CD4-positive, alpha-beta T cell treated with Interleukin-4 for 4 hours (primary cell): ENCODE data around the gene ZNF292.
"Not testable (repeated sequence)": the region's sequence is repeated elsewhere in the genome, so short reads cannot be mapped to it uniquely, and the experiment has no call there.

Experiments used
- DNase-seq: peaks from one replicate; pipeline ENCODE4 v3.0.0-alpha.2; 2020

ZNF292 gene

GRCh38 chr6:87164004-87164403 is 8.6 kb downstream of the ZNF292 start:
- DNase-seq = no peak

DNA sequence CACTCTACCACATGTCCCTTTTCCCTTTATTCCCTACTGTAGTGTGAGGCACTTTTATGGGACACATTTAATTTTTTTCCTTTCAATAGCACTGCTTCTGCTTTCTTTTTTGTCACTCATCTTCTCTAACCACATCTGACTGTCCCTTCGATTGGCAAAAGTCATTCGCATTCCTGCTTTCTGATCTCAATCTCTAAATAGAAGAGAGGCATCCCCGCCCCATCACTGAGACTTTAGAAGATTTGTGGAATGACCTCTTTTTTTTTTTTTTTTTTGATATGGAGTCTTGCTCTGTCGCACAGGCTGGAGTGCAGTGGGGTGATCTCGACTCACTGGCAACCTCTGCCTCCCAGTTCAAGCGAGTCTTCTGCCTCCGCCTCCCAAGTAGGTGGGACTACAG is 9.1 kb downstream of the ZNF292 start:
- no peak for DNase-seq

DNA sequence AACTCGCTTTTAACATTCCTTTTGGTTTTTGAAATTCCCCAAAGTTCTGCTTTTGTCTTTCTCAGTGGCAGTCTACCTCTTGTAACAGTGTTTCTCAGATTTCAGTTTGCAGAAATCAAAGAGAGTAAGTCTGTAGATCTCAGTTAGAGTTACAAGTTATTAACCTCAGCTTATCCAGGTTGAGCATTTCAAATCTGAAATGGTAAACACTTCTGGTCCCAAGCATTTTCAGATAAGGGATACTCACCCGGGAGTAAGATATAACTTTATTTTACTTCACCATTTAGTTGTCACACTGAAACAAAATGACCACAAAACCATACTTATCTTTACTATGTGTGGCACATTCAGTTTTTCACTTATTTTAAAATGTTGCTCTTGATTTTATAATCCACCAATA is 9.8 kb downstream of the ZNF292 start:
- DNase-seq = no peak

- DNase-seq = no peak
These were observed 16.7 kb downstream of the ZNF292 start for GRCh38 chr6:87171938-87172633.

GRCh38 chr6:87174078-87174579 is 18.8 kb downstream of the ZNF292 start:
- DNase-seq = peak; percentile 24

DNA sequence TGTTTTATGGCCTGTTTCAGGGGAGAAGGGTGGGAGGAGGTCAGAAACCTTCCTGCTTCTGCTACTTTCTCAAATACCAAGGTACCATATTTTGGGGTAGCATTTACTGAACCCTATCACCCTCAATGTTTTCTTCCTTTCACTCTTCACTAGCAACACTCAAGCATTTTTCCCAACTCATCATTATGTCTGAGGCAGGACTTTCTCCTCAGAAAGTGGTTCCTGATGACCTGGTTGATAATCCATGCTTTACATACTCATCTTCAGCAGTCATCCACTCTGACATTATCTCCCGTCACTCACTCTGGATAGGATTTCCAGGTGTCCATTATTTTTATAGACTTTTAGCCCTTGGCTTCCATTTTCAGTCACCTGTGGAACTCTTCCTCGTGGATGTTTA is 21.1 kb downstream of the ZNF292 start:
- DNase-seq = no peak

- no peak for DNase-seq
These were observed 24.9 kb downstream of the ZNF292 start for GRCh38 chr6:87180105-87180728.

GRCh38 chr6:87181903-87182302 is 26.5 kb downstream of the ZNF292 start:
- no peak for DNase-seq

GRCh38 chr6:87182321-87182720 is 27.0 kb downstream of the ZNF292 start:
- peak; percentile 39 for DNase-seq

- DNase-seq = no peak
These were observed 27.6 kb downstream of the ZNF292 start for GRCh38 chr6:87182940-87183339.

DNA sequence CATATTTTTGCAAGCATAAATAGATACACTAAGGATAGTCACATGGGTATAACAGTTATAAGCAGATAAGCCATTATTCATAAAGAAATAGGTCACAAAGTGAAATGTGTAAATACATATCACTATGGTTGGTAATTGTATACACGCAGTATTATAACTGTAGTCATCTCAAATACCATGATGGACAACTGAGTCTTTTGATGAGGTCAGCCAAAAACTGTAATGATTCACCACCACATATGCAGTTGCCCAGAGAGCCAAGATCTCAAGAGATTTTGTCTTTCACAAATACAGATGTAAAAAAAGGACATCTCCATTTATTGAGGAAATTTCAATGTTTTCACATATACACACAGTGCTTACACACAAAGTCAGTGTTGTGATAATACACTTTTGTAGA is 28.3 kb downstream of the ZNF292 start:
- no peak for DNase-seq

DNA sequence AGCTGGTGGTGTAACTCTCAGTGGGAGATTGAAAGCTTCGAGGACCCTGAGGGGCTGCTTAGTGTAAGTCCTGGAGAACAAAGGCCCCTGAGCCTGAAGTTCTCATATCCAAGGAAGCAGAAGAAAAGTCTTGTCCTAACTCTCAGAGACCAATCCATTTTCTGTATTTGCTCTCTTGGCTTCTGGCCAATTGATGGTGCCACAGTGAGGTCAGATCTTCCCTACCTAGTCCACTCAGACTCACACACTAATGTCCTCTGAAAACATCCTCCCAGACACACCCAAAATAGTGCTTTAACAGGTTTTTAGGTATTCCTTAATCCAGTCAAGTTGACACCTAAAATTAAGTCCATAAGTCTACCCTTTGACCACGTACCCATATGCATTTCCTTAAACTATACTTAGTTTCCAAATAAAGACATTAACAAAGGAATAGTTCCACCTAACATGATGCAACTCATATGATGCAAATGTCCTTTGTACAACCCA is 29.4 kb downstream of the ZNF292 start:
- DNase-seq = no peak

GRCh38 chr6:87196275-87196842 is 41.0 kb downstream of the ZNF292 start:
- no peak for DNase-seq

DNA sequence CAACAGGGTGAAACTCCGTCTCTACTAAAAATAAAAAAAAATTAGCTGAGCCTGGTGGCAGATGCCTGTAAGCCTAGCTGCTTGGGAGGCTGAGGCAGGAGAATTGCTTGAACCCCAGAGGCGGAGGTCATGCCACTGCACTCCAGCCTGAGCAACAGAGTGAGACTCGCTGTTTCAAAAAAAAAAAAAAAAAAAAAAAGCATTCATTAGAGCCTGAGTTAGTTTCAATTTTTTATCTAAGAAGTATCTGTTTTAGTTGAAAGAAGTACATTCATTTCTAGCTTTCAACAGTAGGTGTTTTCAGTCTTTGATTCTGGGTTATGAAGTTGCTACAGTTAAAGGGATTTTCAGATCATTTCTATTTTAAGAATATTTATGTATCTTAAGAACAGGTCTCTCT is 42.2 kb downstream of the ZNF292 start:
- no peak for DNase-seq

- DNase-seq = not testable (repeated sequence)
These were observed 42.9 kb downstream of the ZNF292 start for GRCh38 chr6:87198022-87198810.

DNA sequence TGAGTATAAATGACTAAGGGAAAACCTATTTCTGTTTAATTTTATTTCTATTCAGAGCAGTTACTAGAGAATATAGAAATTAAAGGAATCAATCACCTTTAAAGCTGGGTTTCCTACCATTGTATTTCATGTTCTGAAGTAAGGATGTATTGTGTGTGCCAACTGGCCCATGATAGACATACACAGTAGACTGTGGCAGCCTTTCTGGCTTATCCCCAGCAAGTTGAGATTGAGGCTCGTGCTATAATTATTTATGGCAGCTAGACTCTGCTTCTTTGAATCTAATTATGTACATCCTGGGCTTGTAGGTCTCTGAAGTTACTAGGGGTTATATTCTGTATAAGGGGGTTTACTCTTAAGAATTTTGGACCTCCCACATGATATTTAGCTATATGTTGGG is 44.4 kb downstream of the ZNF292 start:
- no peak for DNase-seq

- no peak for DNase-seq
These were observed 45.3 kb downstream of the ZNF292 start for GRCh38 chr6:87200469-87201175.

- no peak for DNase-seq
These were observed 48.2 kb downstream of the ZNF292 start for GRCh38 chr6:87203448-87204023.

DNA sequence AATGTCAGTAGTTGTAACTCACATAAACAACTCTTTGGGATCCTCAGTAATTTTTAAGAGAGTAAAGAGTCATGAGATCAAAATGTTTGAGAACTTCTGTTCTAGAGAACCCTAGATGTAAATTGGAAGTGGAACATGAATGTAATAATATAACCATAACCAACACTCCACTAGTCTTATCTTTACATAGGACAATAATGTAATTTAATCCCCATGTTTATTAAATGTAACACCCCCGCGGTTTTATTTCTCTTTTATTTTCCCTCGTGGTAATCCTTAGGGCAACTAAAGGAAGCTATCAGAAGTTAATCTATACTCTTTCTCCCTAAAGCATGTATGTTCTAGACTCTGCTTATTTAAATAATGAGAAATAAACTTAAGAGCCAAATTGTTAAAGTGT is 54.4 kb downstream of the ZNF292 start:
- no peak for DNase-seq

GRCh38 chr6:87210979-87211378 is 55.6 kb downstream of the ZNF292 start:
- no peak for DNase-seq

GRCh38 chr6:87212596-87212995 is 57.2 kb downstream of the ZNF292 start:
- no peak for DNase-seq

DNA sequence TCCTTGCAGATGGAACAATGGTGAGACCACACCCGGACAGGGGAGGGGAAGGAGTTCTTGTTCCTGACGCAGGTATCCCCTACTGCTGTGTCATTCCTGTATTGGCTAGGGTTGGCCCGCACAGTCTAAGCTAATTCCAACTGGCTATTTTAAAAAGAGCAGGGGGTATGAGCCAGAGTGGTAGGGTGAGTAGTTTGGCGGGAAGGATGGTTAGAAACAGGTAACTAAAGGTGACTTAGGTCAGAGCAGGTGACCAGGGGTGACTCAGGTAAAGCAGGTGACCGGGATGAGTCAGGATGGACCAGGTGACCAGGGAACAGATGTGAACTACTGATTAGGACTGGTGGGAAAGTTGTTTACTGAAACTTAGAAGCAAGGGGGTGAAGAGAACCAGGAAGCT is 58.0 kb downstream of the ZNF292 start:
- DNase-seq = peak; percentile 10
